Measurements from ENCODE around the gene COX4I1. TPM values are rescaled to one million over a fixed set of nuclear protein-coding genes. Genes with fewer than 3 reads are reported as not detected.
"Not testable (repeated sequence)": the region's sequence is repeated elsewhere in the genome, so short reads cannot be mapped to it uniquely, and the experiment has no call there.

The COX4I1 gene
- total RNA-seq, 2 donors from 2014 or later: 1,115 to 1,368 TPM

DNA sequence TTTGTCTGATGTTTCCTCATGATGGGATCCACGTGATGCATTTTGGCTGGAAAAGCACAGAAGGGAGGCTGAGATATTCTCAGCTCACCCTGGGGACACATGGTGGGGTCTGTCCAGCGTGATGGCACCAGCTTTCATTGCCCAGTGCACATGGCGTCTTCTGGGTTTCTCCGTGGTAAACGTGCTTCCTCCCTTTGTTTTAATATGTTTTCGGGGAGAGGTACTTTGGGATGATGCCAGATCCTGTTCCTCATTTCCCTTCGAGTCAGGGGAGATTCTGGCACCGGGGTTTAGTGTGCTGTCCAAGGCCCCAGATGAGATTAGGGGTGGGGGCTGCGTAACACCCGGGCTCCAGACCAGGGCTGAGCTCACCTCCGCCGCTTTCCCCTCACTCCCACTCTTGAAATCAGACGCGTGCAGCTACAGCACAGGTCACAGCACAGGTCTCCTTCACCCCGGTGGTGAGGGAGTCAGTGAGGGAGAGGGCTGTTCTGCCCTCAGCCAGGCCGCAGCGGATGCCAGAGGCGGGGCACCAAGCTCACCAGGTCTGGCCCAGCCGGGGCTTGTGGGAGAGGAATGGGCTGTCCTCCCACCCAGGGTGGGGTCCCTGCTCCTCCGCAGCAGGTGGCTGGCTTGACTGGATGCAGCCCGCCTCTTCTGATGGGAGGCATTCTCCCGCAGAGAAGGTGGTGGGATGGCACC is 33.9 kb downstream of the COX4I1 start:
- intact Hi-C loops (cut with DNase I, micrococcal nuclease): no loop called here
- ATAC-seq (no peak), DNase-seq (no peak)

DNA sequence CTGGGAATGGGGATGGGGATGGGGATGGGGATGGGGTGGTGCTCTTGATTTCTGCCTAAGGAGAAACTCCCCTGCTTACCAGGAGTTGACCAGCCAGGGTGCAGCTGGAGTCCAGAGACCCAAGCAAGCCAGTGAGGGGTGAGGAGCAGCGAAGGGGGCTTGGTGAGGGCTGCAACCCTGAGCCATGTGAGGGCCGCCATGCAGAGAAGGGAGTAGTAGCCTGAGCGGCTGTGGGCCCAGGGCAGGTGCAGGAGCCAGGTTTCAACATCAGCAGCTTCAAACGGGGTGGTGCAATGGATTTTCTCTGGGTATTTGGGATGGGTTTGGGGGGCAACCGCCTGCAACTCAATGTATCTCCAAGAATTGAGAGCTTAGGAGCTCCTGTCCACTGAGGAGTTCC is 35.2 kb downstream of the COX4I1 start:
- intact Hi-C loops (cut with DNase I, micrococcal nuclease): no loop called here
- no peak for DNase-seq
- ATAC-seq: no peak

DNA sequence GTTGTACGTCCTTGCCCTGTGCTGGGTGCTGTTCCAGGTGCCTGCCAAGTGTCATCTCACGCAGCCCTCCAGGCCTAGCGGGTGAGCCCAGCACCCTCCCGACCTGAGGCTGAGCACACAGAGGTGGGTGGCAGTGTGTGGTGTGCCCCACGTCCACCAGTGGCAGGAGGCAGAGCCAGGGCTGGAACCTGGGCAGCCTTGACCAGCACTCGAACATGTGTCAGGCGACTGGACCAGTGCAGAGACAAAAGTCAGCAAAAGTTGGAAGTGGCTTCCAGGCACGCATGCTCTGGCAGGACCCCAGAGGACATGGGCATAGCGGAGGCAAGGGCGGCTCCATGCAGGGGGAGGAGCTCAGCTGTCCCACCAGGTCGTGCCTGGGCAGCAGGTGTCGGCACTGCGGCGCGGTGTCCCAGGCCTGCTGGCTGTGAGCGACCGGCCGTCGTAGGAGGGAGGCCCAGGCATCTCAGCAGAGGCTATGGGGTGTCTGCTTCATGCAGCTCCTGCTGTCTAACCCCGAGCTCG is 35.8 kb downstream of the COX4I1 start:
- DNase-seq: no peak
- intact Hi-C loops (cut with DNase I, micrococcal nuclease): no loop called here
- no peak for ATAC-seq

DNA sequence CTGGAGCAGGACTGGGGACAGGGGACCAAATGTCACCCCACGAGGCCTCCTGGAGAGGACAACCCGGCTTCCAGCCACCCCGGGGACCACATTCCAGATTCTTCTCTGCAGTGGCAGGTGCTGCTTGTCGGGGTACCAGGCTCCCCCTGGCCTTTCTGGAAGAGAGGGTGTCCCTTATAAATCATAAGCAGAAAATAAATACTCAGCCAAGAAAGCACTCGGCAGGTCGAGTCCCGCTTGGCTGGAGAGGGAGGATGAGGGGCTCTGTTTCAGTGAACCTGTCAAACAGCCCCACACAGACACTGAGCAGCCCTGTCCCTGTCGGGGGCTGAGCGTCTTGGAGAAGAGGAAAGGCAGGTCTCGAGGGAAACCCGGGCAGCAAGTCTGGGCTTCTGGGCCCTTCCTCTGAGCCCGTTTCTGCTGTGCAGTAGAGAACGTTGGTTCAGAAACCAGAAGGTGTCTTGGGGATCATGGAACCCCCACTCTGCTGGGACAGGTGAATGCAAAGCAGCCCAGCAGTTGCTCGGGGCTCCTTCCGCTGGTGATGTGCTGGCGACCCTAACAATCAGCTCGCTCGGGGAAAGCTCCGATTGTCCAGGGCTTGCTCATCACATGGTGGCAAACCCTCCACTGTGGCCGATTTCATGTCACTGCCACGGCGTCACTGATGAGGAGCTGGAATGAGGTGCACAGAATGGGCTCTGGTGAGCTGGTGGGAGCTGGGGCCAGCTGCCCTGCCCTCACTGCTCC is 36.6 kb downstream of the COX4I1 start:
- DNase-seq (no peak), ATAC-seq (no peak)
- intact Hi-C loops (cut with DNase I, micrococcal nuclease): no loop called here

DNA sequence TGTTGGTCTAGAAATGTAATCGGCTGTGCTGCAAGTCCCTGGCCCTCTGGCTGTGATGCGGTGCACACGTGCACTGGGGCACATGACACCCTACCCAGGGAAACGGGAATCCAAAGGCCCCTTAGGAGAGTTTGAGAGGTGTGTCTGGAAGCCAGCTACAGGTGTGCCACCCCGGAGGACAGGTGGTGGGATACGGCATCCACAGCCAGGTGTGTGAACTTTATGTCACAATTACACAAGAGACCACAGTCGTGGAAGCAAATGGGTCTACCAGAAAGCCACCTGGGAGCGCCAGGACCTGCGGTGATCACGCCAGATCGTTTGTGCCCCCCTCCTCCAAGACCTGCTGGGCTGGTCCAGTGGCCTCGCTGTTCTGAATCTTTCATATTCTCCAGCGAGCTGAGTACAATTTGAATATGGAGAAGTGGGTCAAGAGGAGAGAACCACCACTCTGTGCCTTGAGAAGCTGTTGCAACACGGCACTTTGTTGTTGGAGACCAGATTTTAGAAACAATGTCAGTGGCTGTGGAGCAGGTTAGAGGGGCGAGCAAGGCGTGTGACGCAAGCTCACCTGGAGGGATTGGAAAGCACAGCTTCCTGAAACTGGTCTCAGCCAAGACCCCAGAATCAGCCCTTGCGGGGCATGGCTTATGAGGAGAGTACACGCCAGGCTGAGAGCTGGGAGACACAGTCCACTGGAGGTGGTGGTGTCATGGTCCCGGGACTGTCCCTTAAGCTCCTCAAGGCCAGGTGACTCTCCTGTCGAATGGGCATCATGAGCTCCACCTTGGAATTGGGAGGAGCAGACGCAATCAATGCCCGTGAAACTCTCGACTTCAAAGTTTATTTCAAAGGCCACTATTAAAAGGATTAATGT is 37.4 kb downstream of the COX4I1 start:
- intact Hi-C loops (cut with DNase I, micrococcal nuclease): no loop called here
- DNase-seq (no peak), ATAC-seq (no peak)

DNA sequence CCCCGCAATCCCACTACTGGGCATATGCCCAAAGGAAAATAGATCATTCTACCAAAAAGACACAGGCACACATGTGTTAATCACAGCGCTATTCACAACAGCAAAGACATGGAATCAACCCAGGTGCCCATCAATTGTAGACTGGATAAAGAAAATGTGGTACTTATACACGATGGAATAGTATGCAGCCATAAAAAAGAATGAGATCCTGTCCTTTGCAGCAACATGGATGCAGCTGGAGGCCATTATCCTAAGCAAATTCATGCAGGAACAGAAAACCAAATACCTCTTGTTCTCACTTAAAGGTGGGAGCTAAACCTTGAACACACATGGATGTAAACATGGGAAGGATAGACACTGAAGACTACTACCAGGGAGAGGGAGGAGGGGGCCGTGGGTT is 38.2 kb downstream of the COX4I1 start:
- ATAC-seq; intact Hi-C loops (cut with DNase I, micrococcal nuclease); DNase-seq: not testable (repeated sequence)

DNA sequence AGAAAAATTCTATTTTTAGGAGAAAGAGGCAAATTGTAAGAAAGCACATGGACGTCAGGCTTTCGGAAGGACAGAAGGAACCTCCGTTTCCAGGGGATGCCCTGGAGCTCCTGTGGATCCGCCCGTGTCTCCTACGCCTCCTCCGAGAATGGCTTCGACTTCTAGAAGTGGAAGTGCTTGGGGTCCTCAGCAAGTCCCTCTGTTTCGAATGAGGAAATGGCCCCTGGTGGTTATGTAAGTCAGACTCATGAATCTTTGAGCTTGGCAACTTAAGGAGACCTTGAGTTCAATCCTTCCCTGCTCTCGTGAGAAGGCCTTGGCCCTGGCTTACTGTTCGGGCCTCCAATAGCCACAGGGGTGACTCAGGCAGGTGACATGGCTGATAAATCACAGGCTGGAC is 38.9 kb downstream of the COX4I1 start:
- DNase-seq (no peak), ATAC-seq (no peak)
- intact Hi-C loops (cut with DNase I, micrococcal nuclease): no loop called here

DNA sequence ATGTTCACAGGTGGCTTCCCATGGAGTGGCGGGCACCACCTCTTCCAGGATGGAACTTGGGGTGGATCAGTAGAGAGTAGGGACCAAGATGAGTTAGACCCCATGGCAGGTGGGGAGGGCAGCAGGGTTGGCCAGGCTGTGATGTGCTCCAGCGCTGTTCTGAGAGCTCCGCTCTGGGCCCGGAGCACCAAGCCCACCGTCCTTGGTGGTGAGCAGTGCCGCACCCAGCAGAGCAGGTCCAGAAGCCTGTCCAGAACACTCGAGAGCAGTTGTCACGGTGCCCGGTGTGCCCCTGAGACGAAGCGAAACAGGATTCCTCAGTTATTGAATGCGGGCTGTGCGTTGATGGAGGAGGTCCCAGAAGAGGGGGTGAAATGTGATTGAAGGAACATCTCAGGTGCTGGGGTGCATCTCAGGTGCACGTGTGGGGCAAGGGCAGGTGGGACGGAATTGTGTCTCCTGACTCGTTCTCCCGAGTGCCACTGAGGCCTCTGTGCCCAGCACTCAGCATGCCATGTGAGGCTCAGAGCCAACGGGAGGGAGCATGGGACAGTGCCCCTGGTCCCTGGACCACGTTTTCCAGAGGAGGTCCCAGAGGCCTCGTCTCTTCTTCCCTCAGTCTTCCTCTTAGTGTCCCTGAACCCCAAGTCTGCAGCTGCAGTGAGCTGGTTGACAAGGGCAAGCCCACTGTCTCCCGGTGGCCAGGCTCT is 39.5 kb downstream of the COX4I1 start:
- ATAC-seq: no peak
- intact Hi-C loops (cut with DNase I, micrococcal nuclease): no loop called here
- DNase-seq: no peak

DNA sequence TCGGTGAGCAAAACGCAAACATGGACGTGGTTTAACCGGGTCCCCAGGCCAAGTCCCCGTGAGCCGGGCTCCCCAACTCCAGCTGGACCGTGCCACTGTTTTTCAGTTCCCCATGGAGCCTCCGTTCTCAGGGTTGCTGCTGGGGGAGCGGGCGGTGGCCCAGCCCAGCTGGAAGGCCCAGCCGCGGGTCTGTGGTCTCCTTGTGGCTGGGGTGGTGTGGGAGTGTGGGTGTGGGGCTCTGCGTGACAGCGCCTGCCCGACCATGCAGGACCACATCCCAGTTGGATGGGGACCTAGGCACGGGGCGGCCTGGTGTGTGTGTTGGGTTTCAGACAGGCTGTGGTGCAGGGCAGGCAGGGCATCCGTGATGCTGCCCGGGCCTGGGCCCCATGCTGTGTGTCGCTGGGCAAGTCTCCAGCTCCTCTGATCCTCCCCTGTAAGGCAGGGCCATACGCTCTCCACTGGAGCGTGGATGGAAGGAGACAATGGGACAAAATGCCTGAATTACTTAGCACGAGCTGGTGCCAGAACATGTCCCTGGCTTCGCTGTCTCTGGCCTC is 40.3 kb downstream of the COX4I1 start:
- DNase-seq (no peak), ATAC-seq (no peak)
- intact Hi-C loops (cut with DNase I, micrococcal nuclease): no loop called here

DNA sequence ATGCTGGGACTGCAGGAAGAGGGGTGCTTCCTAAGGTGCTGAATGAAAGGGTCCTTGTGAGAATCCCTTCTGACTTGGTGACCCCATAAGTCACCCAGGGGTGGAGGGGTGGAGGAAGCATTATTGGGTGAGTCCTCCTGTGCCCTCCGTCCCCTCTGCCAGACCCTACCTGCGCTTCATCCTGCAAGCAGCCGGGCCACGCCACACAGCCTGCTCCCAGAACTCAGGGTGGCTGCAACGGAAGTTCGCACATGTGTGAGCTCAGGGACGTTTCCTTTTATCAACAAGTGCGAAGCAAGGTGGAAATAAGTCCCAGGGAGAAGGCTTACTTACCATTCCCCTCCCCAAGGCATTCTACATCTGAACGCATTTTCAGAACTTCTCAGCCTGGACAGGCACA is 40.9 kb downstream of the COX4I1 start:
- intact Hi-C loops (cut with DNase I, micrococcal nuclease): no loop called here
- ATAC-seq: no peak

DNA sequence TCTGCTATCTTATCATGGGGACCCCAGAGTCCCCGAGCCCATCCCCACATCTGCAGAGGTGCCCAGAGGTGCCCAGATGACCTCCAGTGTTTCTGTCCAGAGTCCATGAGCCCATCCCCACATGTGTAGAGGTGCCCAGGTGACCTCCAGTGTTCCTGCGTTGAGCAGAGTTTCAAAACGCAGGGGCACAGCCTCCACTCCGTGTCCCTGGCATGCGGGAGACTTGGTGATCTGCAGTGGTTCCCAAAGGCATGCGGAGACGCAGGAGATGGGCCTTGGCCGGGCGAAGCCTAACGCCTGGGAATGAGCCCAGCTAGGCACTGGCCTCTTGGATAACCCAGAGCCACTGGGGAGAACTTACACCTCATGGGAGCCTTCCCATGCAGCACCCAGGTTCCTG is 41.3 kb downstream of the COX4I1 start:
- ATAC-seq (no peak), DNase-seq (no peak)
- intact Hi-C loops (cut with DNase I, micrococcal nuclease): no loop called here

More for the DNA sequence above, 40.9 kb downstream of the COX4I1 start:
- no peak for DNase-seq

DNA sequence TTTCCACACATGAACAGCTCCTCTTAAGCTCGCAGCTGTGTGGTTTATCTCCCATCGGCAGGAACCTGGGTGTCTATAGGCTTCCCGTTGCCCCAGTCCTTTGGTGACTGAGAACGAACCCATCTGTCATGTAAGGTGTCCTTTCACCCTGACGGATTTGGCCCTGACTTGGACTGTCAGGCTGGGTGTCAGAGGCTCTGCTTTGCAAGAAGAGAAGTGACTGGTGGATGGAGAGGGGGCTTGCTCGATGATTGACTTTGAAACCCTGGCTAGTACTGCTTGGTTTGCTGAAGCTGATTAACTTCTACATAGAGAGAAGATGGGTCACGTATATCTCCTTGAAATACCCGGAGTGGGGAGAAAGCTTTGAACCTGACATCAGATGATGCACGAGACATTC is 42.9 kb downstream of the COX4I1 start:
- DNase-seq (no peak), ATAC-seq (no peak)
- intact Hi-C loops (cut with DNase I, micrococcal nuclease): no loop called here

DNA sequence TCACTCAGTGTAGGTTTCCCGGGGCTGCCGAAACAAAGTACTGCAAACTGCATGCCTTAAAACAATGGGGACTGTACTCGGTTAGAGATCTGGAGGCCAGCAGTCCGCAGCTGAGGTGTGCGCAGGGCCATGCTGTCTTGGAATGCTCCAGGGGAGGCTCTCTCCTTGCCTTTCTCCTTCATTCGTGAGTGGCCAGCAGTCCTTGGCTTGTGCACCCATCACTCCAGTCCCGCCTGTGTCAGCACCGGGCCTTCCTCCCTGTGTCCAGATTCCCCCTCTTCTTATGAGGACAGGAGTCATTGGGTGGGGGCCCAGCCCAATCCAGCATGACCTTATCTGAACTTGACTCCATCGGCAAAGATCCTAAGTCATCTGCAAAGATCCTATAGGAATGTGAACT is 43.4 kb downstream of the COX4I1 start:
- intact Hi-C loops (cut with DNase I, micrococcal nuclease): no loop called here
- no peak for DNase-seq
- ATAC-seq: no peak

DNA sequence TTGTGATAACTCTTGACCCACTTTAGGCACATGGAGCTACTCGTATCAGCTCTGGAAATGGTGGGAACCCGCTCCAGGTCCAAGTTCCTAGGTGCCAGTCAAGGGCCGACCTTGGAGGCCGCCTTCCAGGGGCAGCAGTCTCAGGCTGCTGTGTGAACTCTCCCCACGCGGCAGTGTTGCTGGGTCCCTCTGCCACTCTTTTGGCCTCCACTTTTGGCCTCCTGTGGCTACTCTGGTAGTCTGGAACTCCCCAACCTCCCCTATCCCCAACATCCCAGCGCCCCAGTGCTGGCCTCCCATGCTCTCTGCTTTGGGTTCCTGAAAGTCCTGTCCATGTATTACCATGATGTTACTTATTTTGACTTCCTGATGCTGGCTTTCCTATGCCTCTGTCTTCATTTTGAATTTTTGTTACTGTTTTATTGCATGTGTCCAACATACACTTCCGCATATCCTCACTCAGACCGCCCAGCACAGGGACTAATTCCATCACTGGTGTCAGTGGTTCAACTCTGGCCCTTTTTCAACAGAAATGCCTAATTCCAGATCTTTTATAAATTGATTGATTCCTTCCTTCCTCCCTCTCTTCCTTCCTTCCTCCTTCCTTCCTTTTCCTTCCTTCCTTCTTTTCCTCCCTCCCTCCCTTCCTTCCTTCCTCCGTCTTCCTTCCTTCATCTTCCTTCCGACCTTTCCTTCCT is 44.1 kb downstream of the COX4I1 start:
- intact Hi-C loops (cut with DNase I, micrococcal nuclease): no loop called here
- DNase-seq: no peak
- ATAC-seq: no peak

DNA sequence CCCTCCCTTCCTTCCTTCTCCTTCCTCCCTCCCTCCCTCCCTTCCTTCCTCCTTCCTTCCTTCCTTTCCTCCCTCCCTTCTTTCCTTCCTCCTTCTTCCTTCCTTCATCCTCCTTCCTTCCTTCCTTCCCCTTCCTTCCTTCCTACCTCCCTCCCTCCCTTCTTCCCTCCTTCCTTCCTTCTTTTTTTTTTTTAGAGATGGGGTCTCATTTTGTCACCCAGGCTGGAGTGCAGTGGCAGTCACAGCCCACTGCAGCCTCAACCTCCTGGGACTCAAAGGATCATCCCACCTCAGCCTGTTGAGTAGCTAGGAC is 44.6 kb downstream of the COX4I1 start:
- DNase-seq (no peak), ATAC-seq (no peak)
- intact Hi-C loops (cut with DNase I, micrococcal nuclease): no loop called here

DNA sequence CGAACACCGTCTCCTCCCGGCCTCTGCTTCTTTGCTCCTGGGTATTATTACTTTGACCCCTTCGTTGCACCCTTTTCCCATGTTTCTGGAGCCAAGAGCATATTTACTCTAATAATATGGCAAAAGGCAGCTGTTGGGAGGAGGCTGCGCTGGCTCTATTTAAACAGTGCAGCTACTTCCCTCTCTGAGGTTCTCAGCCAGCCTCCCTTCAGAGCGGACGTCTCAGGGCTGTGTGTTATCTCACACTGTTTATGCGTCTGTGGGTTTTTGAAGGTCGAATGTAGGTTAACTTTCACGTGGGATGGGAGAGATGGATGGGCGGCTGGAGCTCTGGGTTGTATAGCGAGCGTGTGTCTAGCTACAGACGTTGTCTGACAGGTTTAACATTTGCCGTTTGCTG is 45.3 kb downstream of the COX4I1 start:
- peak in 1 of 2 donors; percentile 52 for DNase-seq

DNA sequence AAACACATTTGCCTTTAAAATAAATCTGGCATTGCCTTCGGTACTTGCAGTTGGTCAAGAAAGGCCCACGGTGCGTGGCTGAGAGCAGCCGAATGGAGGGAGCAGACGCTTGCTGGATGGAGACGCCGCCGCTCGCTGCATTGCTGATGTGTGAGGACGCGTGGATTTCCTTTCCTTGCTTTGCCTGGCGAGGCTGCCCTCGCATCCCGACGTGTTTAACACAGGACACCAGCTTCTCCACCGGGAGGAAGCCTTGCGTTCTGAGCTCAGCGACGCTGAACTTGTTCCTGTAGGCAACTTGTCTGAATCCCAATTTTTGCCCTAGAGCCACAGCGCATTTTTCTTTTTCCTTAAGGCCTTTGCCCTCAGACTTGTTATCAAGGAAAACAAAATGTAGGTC is 45.8 kb downstream of the COX4I1 start:
- no peak for ATAC-seq
- intact Hi-C loops (cut with DNase I, micrococcal nuclease): no loop called here
- no peak for DNase-seq

More for the DNA sequence above, 45.3 kb downstream of the COX4I1 start:
- peak; percentile 84 for ATAC-seq
- intact Hi-C loops (cut with DNase I, micrococcal nuclease): no loop called here

DNA sequence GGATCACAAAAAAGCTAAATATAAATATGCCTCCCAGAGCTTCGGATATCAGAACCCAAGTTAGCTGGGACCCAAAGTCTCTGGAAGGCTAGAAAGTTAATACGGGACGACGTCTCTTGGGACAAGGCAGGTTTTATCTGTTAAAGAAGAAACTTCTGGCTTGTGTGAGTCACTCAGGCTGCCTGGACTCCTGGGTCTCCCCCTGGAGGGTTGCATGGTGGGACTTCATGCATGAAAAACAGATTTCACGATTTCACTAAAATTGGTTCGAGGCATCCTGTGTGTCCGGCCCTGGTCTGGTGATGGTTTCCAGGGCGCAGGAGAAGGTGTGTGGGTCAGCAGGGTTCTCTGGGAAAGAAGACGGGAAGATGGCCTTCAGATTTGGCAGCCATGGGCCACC is 47.0 kb downstream of the COX4I1 start:
- intact Hi-C loops (cut with DNase I, micrococcal nuclease): no loop called here
- DNase-seq (no peak), ATAC-seq (no peak)

Data from left colon (tissue), 2 donors.